NAMALWA (cell line): ENCODE results near the gene ZNF202.
A peak's percentile ranks its signal among the peaks of the same experiment; 100 is the strongest.
"Not testable (repeated sequence)": the region's sequence is repeated elsewhere in the genome, so short reads cannot be mapped to it uniquely, and the experiment has no call there.

Experiments
- DNase-seq: peaks from one replicate; pipeline ENCODE4 v3.0.0-alpha.2; 2015; ENCODE audit warnings: low spot score

The ZNF202 gene

GRCh38 chr11:123740787-123741158 lies 687 bp downstream of the ZNF202 start:
- peak; percentile 21 for DNase-seq

GRCh38 chr11:123738374-123738773 lies 3.1 kb downstream of the ZNF202 start:
- no peak for DNase-seq

DNA sequence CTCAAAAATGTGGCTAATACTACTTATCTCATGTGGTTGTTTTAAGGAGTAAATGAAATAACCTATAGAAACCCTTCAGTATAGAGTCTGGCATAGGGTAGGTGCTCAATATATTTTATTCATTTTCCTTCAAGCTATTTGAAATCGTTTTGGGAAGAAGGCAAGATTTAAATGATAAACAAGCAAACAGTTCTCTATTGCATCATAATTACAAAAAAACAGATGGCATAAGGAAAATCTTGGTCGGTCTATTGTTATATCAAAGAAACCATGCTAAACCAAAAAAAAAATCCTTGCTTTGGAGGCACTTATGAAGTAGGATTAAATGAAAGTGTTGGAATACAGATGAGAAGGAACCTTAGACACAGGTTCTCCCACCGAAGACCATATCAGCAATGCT lies 4.7 kb downstream of the ZNF202 start:
- no peak for DNase-seq

- no peak for DNase-seq
Measured at GRCh38 chr11:123729602-123730001, 11.9 kb downstream of the ZNF202 start.

GRCh38 chr11:123725995-123726655 lies 15.3 kb downstream of the ZNF202 start:
- DNase-seq: no peak

GRCh38 chr11:123719452-123719851 lies 22.0 kb downstream of the ZNF202 start:
- no peak for DNase-seq

- no peak for DNase-seq
Measured at GRCh38 chr11:123718469-123718868, 23.0 kb downstream of the ZNF202 start.

- no peak for DNase-seq
Measured at GRCh38 chr11:123718063-123718462, 23.4 kb downstream of the ZNF202 start.

- not testable (repeated sequence) for DNase-seq
Measured at GRCh38 chr11:123712627-123713026, 28.8 kb downstream of the ZNF202 start.

- peak; percentile 68 for DNase-seq
Measured at GRCh38 chr11:123707606-123708205, 33.8 kb downstream of the ZNF202 start.

DNA sequence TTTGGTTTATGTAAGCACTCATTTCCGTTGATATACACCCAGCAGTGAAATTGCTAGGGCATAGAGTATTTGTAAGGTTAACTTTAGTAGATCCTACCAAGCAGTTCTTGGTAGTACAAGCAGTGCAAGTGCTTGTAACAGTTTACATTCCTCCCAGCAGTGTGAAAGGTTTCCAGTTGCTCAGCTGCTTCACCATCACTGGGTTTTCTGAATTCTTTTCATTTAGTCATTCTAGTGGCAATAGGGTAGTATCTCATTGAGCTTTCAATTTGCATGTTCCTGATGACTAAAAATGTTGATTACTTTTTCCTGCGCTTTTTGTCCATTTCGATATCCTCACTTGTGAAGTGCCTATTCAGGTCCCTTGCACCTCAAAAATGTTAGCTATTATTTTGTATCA lies 34.3 kb downstream of the ZNF202 start:
- no peak for DNase-seq

GRCh38 chr11:123704341-123704740 lies 37.1 kb downstream of the ZNF202 start:
- DNase-seq: no peak

DNA sequence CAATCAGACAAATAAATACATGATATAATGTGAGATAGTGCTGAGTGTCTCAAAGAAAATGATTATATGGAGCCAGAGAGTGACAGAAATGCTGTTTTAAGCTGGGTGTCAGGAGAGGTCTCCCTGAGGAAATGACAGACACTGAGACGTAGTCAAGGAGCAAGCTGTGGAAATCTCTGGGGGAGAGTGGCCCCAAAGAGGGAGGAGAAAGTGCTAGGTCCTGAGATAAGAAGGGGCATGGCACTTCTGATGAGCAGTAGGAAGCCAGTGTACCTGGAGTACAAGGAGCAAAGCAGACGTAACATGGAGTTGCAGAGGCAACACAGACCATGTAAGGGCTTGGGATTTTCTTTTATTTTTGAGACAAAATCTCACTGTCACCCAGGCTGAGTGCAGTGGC lies 38.8 kb downstream of the ZNF202 start:
- DNase-seq: no peak

GRCh38 chr11:123702139-123702538 lies 39.3 kb downstream of the ZNF202 start:
- no peak for DNase-seq

- DNase-seq: no peak
Measured at GRCh38 chr11:123700772-123701171, 40.7 kb downstream of the ZNF202 start.

DNA sequence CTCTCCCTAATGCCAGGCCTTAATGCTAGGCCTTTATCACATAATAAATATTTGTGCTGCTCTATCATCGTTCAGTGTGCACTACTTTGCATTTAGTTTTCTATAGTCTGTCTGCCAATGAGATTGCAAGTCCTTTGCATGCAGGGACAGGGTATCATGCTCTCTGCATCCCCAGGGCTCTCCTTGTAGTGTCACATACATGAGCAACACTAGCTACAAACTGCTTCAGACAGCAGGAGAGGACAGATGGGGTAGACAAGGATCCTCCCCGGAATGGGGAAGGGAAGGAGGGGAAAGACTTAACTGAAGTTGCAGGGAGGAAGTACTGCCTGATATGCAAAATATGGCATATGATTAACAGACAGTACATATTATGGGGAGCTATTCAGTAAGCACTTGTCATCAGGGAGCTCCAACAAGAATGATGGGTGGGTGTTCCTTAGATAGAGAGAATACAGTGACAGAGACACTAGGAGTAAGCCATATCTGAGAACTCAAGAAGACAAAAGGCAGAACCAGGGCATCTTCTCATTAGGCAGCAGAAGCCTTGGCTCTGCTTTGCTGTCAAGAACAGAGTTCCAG lies 42.8 kb downstream of the ZNF202 start:
- DNase-seq: no peak

GRCh38 chr11:123696183-123696582 lies 45.3 kb downstream of the ZNF202 start:
- DNase-seq: no peak

- no peak for DNase-seq
Measured at GRCh38 chr11:123695231-123695630, 46.2 kb downstream of the ZNF202 start.

GRCh38 chr11:123694551-123694950 lies 46.9 kb downstream of the ZNF202 start:
- no peak for DNase-seq

GRCh38 chr11:123692961-123693360 lies 48.5 kb downstream of the ZNF202 start:
- no peak for DNase-seq

DNA sequence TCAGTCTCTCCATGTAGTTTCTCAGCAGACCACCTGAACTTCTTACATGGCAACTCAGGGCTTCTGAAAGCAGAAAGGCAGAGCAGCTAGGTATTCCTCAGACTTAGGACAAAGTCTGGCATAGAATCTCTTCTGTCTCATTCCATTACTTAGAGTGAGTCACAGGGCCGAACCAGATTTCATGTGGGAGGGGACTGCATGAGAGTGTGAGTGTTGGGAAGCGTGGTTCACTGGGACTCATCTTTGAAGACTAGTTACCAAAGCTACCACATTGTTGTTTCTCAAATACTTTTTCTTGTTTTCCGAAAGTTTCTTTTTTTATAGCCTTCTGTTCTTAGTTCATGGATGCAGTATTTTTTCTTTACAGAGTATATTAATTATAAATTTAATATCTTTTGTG lies 51.0 kb downstream of the ZNF202 start:
- DNase-seq: no peak

DNA sequence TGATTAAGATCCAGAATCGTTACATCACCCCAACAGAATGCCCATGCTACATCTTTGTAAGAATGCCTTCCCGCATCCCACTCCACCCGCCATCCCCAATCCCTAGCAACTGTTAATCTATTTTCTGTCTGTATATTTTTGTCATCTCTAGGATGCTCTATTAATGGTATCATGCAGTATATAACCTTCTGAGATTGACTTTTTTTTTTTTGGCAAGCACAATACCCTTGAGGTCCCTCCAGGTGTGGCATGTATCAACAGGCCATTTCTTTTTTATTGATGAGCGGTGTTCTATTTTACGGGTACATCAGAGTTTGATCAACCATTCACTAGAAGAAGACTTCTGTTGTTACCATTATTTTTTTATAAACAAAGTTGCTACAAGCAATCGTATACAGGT lies 56.9 kb downstream of the ZNF202 start:
- no peak for DNase-seq

DNA sequence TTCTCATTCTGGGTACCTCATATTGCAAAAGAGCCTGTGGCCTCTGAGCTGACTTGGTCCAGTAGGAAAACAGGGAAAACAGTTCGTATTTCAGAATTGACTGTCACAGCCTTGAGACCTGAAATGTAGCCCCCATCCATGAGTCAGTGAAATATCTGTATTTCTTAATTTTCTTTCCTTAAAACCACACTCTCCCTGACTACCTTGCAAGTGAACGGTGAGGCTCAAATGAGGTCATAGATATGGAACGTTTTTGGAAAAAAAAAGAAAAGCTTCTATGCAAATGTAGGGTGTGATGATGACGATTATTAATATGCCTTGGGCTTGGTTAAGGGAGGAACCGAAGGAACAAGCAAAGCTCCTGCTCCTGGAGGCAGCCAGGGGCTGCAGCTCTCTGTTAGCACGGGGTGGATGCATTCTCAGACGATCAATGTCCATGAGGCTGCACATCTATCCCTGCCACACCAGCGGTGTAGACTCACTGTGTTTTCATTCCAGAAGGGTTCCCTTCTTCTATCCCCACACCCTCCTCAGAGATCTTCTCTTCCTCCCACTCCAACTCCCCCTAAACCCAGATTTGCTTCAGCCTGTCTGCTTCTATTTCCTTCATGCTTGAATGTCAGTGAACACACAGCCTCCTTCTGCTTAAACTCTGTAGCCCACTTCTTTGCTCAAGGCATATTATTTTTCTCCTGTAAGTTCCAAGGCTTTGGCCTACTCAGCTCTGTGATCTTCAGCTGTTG lies 57.9 kb downstream of the ZNF202 start:
- DNase-seq: no peak
